Measurements from ENCODE around the gene XRCC2.
"Not testable (repeated sequence)": the region's sequence is repeated elsewhere in the genome, so short reads cannot be mapped to it uniquely, and the experiment has no call there.

Gene XRCC2
- total RNA-seq: 1.1 to 1.2 reads per million in 2 donors

- DNase-seq: peak; percentile 96
Observed at GRCh38 chr7:152675759-152676636, at the start of gene XRCC2. Gene XRCC2 (minus strand): TSS chr7:152676141. CDS start chr7:152676079, 62 bp downstream.

- no peak for DNase-seq
Observed at GRCh38 chr7:152723364-152723763, 47.4 kb upstream of the XRCC2 start.

- DNase-seq: not testable (repeated sequence)
Observed at GRCh38 chr7:152712412-152713042, 36.6 kb upstream of the XRCC2 start.

GRCh38 chr7:152711444-152711944, 35.6 kb upstream of the XRCC2 start:
- no peak for DNase-seq

GRCh38 chr7:152710153-152710442, 34.2 kb upstream of the XRCC2 start:
- DNase-seq: no peak

GRCh38 chr7:152709287-152710152, 33.6 kb upstream of the XRCC2 start:
- DNase-seq: no peak

GRCh38 chr7:152704796-152705384, 28.9 kb upstream of the XRCC2 start:
- DNase-seq: no peak

GRCh38 chr7:152699079-152699478, 23.1 kb upstream of the XRCC2 start:
- no peak for DNase-seq

GRCh38 chr7:152697268-152697974, 21.5 kb upstream of the XRCC2 start:
- DNase-seq: not testable (repeated sequence)

- not testable (repeated sequence) for DNase-seq
Observed at GRCh38 chr7:152692196-152692595, 16.3 kb upstream of the XRCC2 start.

- no peak for DNase-seq
Observed at GRCh38 chr7:152683297-152683696, 7.4 kb upstream of the XRCC2 start.

- DNase-seq: no peak
Observed at GRCh38 chr7:152677808-152678670, 2.1 kb upstream of the XRCC2 start.

GRCh38 chr7:152674860-152675758, 832 bp downstream of the XRCC2 start:
- DNase-seq: no peak

GRCh38 chr7:152673897-152674296, 2.0 kb downstream of the XRCC2 start:
- no peak for DNase-seq

GRCh38 chr7:152672626-152673025, 3.3 kb downstream of the XRCC2 start:
- DNase-seq: no peak

- DNase-seq: no peak
Observed at GRCh38 chr7:152669758-152670157, 6.2 kb downstream of the XRCC2 start.

- no peak for DNase-seq
Observed at GRCh38 chr7:152668975-152669374, 7.0 kb downstream of the XRCC2 start.

GRCh38 chr7:152667958-152668357, 8.0 kb downstream of the XRCC2 start:
- no peak for DNase-seq

GRCh38 chr7:152666078-152666477, 9.9 kb downstream of the XRCC2 start:
- DNase-seq: no peak

GRCh38 chr7:152664636-152665035, 11.3 kb downstream of the XRCC2 start:
- DNase-seq: no peak
